CD4-positive, alpha-beta T cell treated with Interleukin-15 for 4 hours (primary cell): ENCODE results near the gene ELP4.

ENCODE experiments used
- DNase-seq: peaks from one replicate; pipeline ENCODE4 v3.0.0-alpha.2; 2020; ENCODE audit warnings: low spot score

Gene ELP4

GRCh38 chr11:31812383-31813381 is 303.1 kb downstream of the ELP4 start:
- no peak for DNase-seq

- no peak for DNase-seq
Observed at GRCh38 chr11:31813391-31814175, 304.0 kb downstream of the ELP4 start.

GRCh38 chr11:31814176-31814868 is 304.8 kb downstream of the ELP4 start:
- no peak for DNase-seq

- DNase-seq: no peak
Observed at GRCh38 chr11:31815711-31816467, 306.3 kb downstream of the ELP4 start.

GRCh38 chr11:31816468-31817053 is 307.0 kb downstream of the ELP4 start:
- DNase-seq: no peak

GRCh38 chr11:31817054-31817620 is 307.6 kb downstream of the ELP4 start:
- DNase-seq: no peak

- no peak for DNase-seq
Observed at GRCh38 chr11:31817621-31818424, 308.3 kb downstream of the ELP4 start.

GRCh38 chr11:31818425-31818755 is 308.8 kb downstream of the ELP4 start:
- DNase-seq: no peak

GRCh38 chr11:31818874-31819331 is 309.3 kb downstream of the ELP4 start:
- no peak for DNase-seq

GRCh38 chr11:31819621-31820437 is 310.3 kb downstream of the ELP4 start:
- DNase-seq: no peak

- no peak for DNase-seq
Observed at GRCh38 chr11:31820438-31820818, 310.9 kb downstream of the ELP4 start.

- no peak for DNase-seq
Observed at GRCh38 chr11:31821235-31821764, 311.7 kb downstream of the ELP4 start.

- no peak for DNase-seq
Observed at GRCh38 chr11:31821766-31822165, 312.2 kb downstream of the ELP4 start.

- DNase-seq: no peak
Observed at GRCh38 chr11:31822175-31822926, 312.8 kb downstream of the ELP4 start.

GRCh38 chr11:31822927-31823643 is 313.5 kb downstream of the ELP4 start:
- DNase-seq: no peak

- no peak for DNase-seq
Observed at GRCh38 chr11:31823644-31824331, 314.2 kb downstream of the ELP4 start.

- DNase-seq: no peak
Observed at GRCh38 chr11:31824332-31824878, 314.8 kb downstream of the ELP4 start.
